Mucosa of stomach (tissue), 1 donor: Measurements from ENCODE around the gene PALLD.
"Not testable (repeated sequence)": the region's sequence is repeated elsewhere in the genome, so short reads cannot be mapped to it uniquely, and the experiment has no call there.

ENCODE experiments used
- H3K27me3 ChIP-seq: one replicate; pipeline ENCODE4 v1.7.0; 2013; ENCODE audit warnings: mild to moderate bottlenecking, low read length; ENCODE audit not compliant: control insufficient read depth, insufficient read depth
- H3K36me3 ChIP-seq: one replicate; pipeline ENCODE4 v1.7.0; 2013; ENCODE audit warnings: low read length; ENCODE audit not compliant: control insufficient read depth, insufficient read depth
- H3K4me1 ChIP-seq: one replicate; pipeline ENCODE4 v1.7.0; 2013; ENCODE audit warnings: mild to moderate bottlenecking, low read length; ENCODE audit not compliant: control insufficient read depth, insufficient read depth
- H3K4me3 ChIP-seq: one replicate; pipeline ENCODE4 v1.7.0; 2013; ENCODE audit warnings: low read length
- H3K9ac ChIP-seq: one replicate; pipeline ENCODE4 v1.7.0; 2013; ENCODE audit warnings: mild to moderate bottlenecking, low read length, moderate library complexity
- H3K9me3 ChIP-seq: one replicate; pipeline ENCODE4 v1.7.0; 2013; ENCODE audit warnings: mild to moderate bottlenecking, low read length, moderate library complexity; ENCODE audit not compliant: control insufficient read depth
- donor health status: Pancreatic carcinoma.

Gene PALLD

GRCh38 chr4:168688584-168688983, 191.7 kb downstream of the PALLD start:
- Histone ChIP-seq H3K9me3 (no peaks in the 10 kb centered on the region), H3K4me1 (no peaks in the 10 kb centered on the region), H3K27me3 (no peaks in the 10 kb centered on the region), H3K9ac (no peak overlapping the region), H3K4me3 (no peak overlapping the region), H3K36me3 (peaks cover 5% of the 10 kb centered on the region)

- H3K27me3 ChIP-seq: no peaks in the 10 kb centered on the region
- H3K9ac ChIP-seq: no peak overlapping the region
- H3K4me1 ChIP-seq: no peaks in the 10 kb centered on the region
- H3K36me3 ChIP-seq: peaks cover 5% of the 10 kb centered on the region
- H3K9me3 ChIP-seq: no peaks in the 10 kb centered on the region
- H3K4me3 ChIP-seq: no peak overlapping the region
Observed at GRCh38 chr4:168689791-168690190, 192.9 kb downstream of the PALLD start.

GRCh38 chr4:168690199-168690598, 193.3 kb downstream of the PALLD start:
- H3K9me3 ChIP-seq: no peaks in the 10 kb centered on the region
- peaks cover 5% of the 10 kb centered on the region for H3K36me3 ChIP-seq
- no peaks in the 10 kb centered on the region for H3K4me1 ChIP-seq
- H3K9ac ChIP-seq: no peak overlapping the region
- no peaks in the 10 kb centered on the region for H3K27me3 ChIP-seq
- H3K4me3 ChIP-seq: no peak overlapping the region

DNA sequence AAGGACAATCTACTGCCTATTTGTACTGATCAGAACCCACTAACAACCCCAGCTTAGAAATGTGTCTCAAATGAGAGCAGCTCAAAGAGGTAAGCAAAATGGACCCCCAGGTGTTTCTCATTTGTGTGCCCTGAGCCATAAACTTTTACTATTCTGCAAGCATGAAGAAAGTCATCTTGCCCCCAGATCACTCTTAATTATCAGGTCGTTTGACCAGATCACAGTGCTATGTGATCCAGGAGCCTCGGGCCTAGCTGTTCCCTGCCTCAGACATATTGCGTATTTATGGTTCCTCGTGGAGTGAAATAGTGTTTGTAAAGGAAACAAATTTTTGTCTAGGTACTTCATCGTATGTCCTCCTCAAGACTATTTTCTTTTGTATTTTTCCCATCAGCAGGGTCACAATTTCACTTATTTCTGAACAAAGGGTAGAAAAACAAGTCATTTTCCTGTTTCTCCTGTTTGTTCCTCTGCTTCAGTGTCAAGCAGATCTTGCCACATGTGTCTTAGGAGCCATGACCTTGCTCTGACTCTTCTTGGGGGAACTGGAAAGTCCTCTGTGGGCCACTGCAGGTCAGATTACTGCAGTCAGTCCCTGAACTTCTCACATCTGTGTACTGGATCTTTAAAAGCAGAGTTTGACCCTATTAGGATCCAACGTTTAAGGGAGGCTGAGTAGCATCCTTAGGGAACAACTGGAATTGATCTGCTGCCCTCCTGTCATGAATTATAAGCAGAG, 194.9 kb downstream of the PALLD start:
- no peak overlapping the region for H3K4me3 ChIP-seq
- peaks cover 5% of the 10 kb centered on the region for H3K36me3 ChIP-seq
- H3K9ac ChIP-seq: no peak overlapping the region
- no peaks in the 10 kb centered on the region for H3K27me3 ChIP-seq
- H3K4me1 ChIP-seq: no peaks in the 10 kb centered on the region
- no peaks in the 10 kb centered on the region for H3K9me3 ChIP-seq

GRCh38 chr4:168693750-168694490, 197.1 kb downstream of the PALLD start:
- Histone ChIP-seq H3K9me3 (no peaks in the 10 kb centered on the region), H3K36me3 (no peaks in the 10 kb centered on the region)

GRCh38 chr4:168694667-168695066, 197.8 kb downstream of the PALLD start:
- H3K4me3 ChIP-seq: no peak overlapping the region

More at GRCh38 chr4:168693750-168694490, 197.1 kb downstream of the PALLD start:
- H3K4me1 ChIP-seq: no peaks in the 10 kb centered on the region
- no peak overlapping the region for H3K4me3 ChIP-seq
- no peaks in the 10 kb centered on the region for H3K27me3 ChIP-seq
- H3K9ac ChIP-seq: no peak overlapping the region

GRCh38 chr4:168695288-168695687, 198.4 kb downstream of the PALLD start:
- Histone ChIP-seq H3K9me3 (no peaks in the 10 kb centered on the region), H3K9ac (no peak overlapping the region), H3K36me3 (no peaks in the 10 kb centered on the region)

More at GRCh38 chr4:168694667-168695066, 197.8 kb downstream of the PALLD start:
- no peaks in the 10 kb centered on the region for H3K36me3 ChIP-seq
- no peak overlapping the region for H3K9ac ChIP-seq
- no peaks in the 10 kb centered on the region for H3K9me3 ChIP-seq
- no peaks in the 10 kb centered on the region for H3K27me3 ChIP-seq
- no peaks in the 10 kb centered on the region for H3K4me1 ChIP-seq

GRCh38 chr4:168696280-168696679, 199.4 kb downstream of the PALLD start:
- H3K9me3 ChIP-seq: no peaks in the 10 kb centered on the region
- H3K9ac ChIP-seq: no peak overlapping the region

More at GRCh38 chr4:168695288-168695687, 198.4 kb downstream of the PALLD start:
- H3K27me3 ChIP-seq: no peaks in the 10 kb centered on the region
- H3K4me3 ChIP-seq: no peak overlapping the region
- no peaks in the 10 kb centered on the region for H3K4me1 ChIP-seq

GRCh38 chr4:168696826-168697225, 200.0 kb downstream of the PALLD start:
- H3K36me3 ChIP-seq: no peaks in the 10 kb centered on the region

More at GRCh38 chr4:168696280-168696679, 199.4 kb downstream of the PALLD start:
- no peaks in the 10 kb centered on the region for H3K4me1 ChIP-seq
- no peaks in the 10 kb centered on the region for H3K27me3 ChIP-seq
- no peak overlapping the region for H3K4me3 ChIP-seq
- no peaks in the 10 kb centered on the region for H3K36me3 ChIP-seq

GRCh38 chr4:168699224-168699878, 202.5 kb downstream of the PALLD start:
- no peak overlapping the region for H3K9ac ChIP-seq
- H3K4me3 ChIP-seq: no peak overlapping the region
- no peaks in the 10 kb centered on the region for H3K9me3 ChIP-seq
- no peaks in the 10 kb centered on the region for H3K4me1 ChIP-seq
- no peaks in the 10 kb centered on the region for H3K36me3 ChIP-seq
- H3K27me3 ChIP-seq: no peaks in the 10 kb centered on the region

More at GRCh38 chr4:168696826-168697225, 200.0 kb downstream of the PALLD start:
- Histone ChIP-seq H3K27me3 (no peaks in the 10 kb centered on the region), H3K4me3 (no peak overlapping the region), H3K9ac (no peak overlapping the region), H3K9me3 (no peaks in the 10 kb centered on the region), H3K4me1 (no peaks in the 10 kb centered on the region)

DNA sequence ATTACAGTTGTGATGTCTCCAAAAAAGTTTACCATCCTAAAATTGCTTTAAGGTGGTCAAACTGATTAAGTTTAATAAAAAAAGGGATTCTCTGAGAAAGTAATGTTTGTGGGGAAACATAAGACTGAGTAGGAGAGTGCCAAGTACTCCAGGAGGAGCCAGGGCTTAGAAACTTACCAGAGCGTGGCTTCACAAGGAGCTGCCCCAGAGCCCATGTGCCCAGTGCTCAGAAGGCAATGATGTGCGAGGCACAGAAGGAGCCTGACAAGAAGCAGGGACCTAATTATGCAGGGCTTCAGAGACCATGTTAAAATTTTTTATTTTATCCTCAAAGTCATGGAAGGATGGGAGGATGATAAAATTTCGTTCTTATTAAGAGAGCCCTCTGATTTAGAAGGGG, 204.2 kb downstream of the PALLD start:
- H3K4me1 ChIP-seq: no peaks in the 10 kb centered on the region
- no peak overlapping the region for H3K9ac ChIP-seq
- no peaks in the 10 kb centered on the region for H3K36me3 ChIP-seq
- H3K4me3 ChIP-seq: no peak overlapping the region
- H3K9me3 ChIP-seq: no peaks in the 10 kb centered on the region
- no peaks in the 10 kb centered on the region for H3K27me3 ChIP-seq

DNA sequence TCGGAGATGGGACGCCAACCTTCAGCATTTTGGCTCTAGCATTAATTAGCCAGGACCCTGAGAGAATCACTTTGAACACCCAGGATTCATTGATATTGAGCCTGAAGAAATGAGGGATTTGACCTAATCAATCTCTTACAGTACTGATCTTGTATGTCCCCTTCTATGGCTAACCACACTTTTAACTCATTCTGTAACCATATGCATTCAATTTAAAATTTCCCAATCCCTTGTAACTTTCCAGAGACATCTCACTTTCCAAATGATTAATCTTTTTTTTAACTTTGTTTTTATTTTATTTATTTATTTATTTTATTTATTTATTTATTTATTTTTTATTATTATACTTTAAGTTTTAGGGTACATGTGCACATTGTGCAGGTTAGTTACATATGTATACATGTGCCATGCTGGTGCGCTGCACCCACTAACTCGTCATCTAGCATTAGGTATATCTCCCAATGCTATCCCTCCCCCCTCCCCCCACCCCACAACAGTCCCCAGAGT, 205.8 kb downstream of the PALLD start:
- not testable (repeated sequence) for H3K9me3 ChIP-seq, H3K27me3 ChIP-seq, H3K36me3 ChIP-seq, H3K4me1 ChIP-seq, H3K4me3 ChIP-seq, H3K9ac ChIP-seq
